ENCODE results near the gene DMRTC2.

The DMRTC2 gene

DNA sequence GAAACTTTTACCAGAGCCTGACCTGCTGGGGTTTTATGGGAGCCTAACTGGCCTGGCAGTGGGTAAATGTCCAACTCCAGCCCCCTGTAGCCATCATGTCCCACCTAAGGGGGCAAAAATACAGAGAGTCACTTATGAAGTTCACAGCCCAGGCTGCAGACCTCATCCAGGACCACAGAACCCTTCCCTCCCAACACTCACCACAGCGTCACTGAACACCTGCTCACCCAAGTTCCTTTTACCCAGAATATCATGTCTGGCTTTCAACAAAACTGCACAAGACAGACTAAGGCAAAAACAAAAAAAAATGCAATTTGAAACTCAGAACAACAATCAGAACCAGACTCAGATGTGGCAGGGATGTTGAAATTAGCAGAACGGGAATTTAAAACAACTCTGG, 42.1 kb upstream of the DMRTC2 start:
- Histone ChIP-seq H3K56ac (ENCODE audit: low read length) (no peak overlapping the region), H2BK15ac (replicated peaks; ENCODE audit: low read depth) (no peak overlapping the region), H3K36me3 (ENCODE audit: control insufficient read depth, insufficient read depth, low read length) (no peaks in the 10 kb centered on the region), H3K79me2 (ENCODE audit: control insufficient read depth, insufficient read depth, low read length) (no peaks in the 10 kb centered on the region), H4K5ac (ENCODE audit: low read length) (no peak overlapping the region), H2AK5ac (ENCODE audit: low read length) (no peak overlapping the region), H3K27ac (ENCODE audit: low read depth, low read length) (no peak overlapping the region), H2BK120ac (ENCODE audit: low read depth, low read length) (no peak overlapping the region), H3K23ac (ENCODE audit: low read length) (no peak overlapping the region), H2BK5ac (ENCODE audit: low read length) (no peak overlapping the region), H3K27me3 (ENCODE audit: insufficient read depth, low read length, poor library complexity) (no peaks in the 10 kb centered on the region), H3K18ac (ENCODE audit: low read length) (no peak overlapping the region), H3K4ac (ENCODE audit: low read depth, low read length) (no peak overlapping the region), H3K9ac (ENCODE audit: low read length) (no peak overlapping the region), H3K4me1 (ENCODE audit: control insufficient read depth, low read depth, low read length) (no peaks in the 10 kb centered on the region), H3K4me3 (ENCODE audit: low read length) (no peak overlapping the region), H4K8ac (ENCODE audit: low read depth, low read length) (no peak overlapping the region), H3K79me1 (ENCODE audit: low read length) (no peaks in the 10 kb centered on the region), H3K4me2 (ENCODE audit: low read length) (no peak overlapping the region)
- no peak for DNase-seq
- WGBS (ENCODE audit: extremely low coverage, insufficient coverage, low lambda C conversion rate), result no CpG with 5 or more reads among the region's 2 CpGs

- H3K4me1 ChIP-seq (ENCODE audit: control insufficient read depth, low read depth, low read length), result no peaks in the 10 kb centered on the region
- H3K4me3 ChIP-seq (ENCODE audit: low read length), result no peak overlapping the region
- H2AK5ac ChIP-seq (ENCODE audit: low read length), result no peak overlapping the region
- no CpG with 5 or more reads among the region's 3 CpGs for WGBS (ENCODE audit: extremely low coverage, insufficient coverage, low lambda C conversion rate)
- H2BK120ac ChIP-seq (ENCODE audit: low read depth, low read length), result no peak overlapping the region
- DNase-seq, result no peak
- H3K79me1 ChIP-seq (ENCODE audit: low read length), result no peaks in the 10 kb centered on the region
- no peak overlapping the region for H3K56ac ChIP-seq (ENCODE audit: low read length)
- H2BK5ac ChIP-seq (ENCODE audit: low read length), result no peak overlapping the region
- no peaks in the 10 kb centered on the region for H3K79me2 ChIP-seq (ENCODE audit: control insufficient read depth, insufficient read depth, low read length)
- H3K9ac ChIP-seq (ENCODE audit: low read length), result no peak overlapping the region
- H3K4me2 ChIP-seq (ENCODE audit: low read length), result no peak overlapping the region
- H3K4ac ChIP-seq (ENCODE audit: low read depth, low read length), result no peak overlapping the region
- no peaks in the 10 kb centered on the region for H3K27me3 ChIP-seq (ENCODE audit: insufficient read depth, low read length, poor library complexity)
- no peak overlapping the region for H4K5ac ChIP-seq (ENCODE audit: low read length)
- H3K18ac ChIP-seq (ENCODE audit: low read length), result no peak overlapping the region
- H4K8ac ChIP-seq (ENCODE audit: low read depth, low read length), result no peak overlapping the region
- H2BK15ac ChIP-seq (replicated peaks; ENCODE audit: low read depth), result no peak overlapping the region
- no peaks in the 10 kb centered on the region for H3K36me3 ChIP-seq (ENCODE audit: control insufficient read depth, insufficient read depth, low read length)
- no peak overlapping the region for H3K23ac ChIP-seq (ENCODE audit: low read length)
- H3K27ac ChIP-seq (ENCODE audit: low read depth, low read length), result no peak overlapping the region
Observed at GRCh38 chr19:41804336-41804735, 40.5 kb upstream of the DMRTC2 start.

- Histone ChIP-seq H3K4me3 (ENCODE audit: low read length) (no peak overlapping the region), H4K8ac (ENCODE audit: low read depth, low read length) (no peak overlapping the region), H3K4ac (ENCODE audit: low read depth, low read length) (no peak overlapping the region), H2BK5ac (ENCODE audit: low read length) (no peak overlapping the region), H3K56ac (ENCODE audit: low read length) (no peak overlapping the region), H3K36me3 (ENCODE audit: control insufficient read depth, insufficient read depth, low read length) (no peaks in the 10 kb centered on the region), H2BK120ac (ENCODE audit: low read depth, low read length) (no peak overlapping the region), H3K79me2 (ENCODE audit: control insufficient read depth, insufficient read depth, low read length) (no peaks in the 10 kb centered on the region), H3K9ac (ENCODE audit: low read length) (no peak overlapping the region), H2AK5ac (ENCODE audit: low read length) (no peak overlapping the region), H3K27me3 (ENCODE audit: insufficient read depth, low read length, poor library complexity) (no peaks in the 10 kb centered on the region), H3K79me1 (ENCODE audit: low read length) (no peaks in the 10 kb centered on the region), H3K4me2 (ENCODE audit: low read length) (no peak overlapping the region), H4K5ac (ENCODE audit: low read length) (no peak overlapping the region), H3K27ac (ENCODE audit: low read depth, low read length) (no peak overlapping the region), H3K23ac (ENCODE audit: low read length) (no peak overlapping the region), H3K4me1 (ENCODE audit: control insufficient read depth, low read depth, low read length) (no peaks in the 10 kb centered on the region), H3K18ac (ENCODE audit: low read length) (no peak overlapping the region), H2BK15ac (replicated peaks; ENCODE audit: low read depth) (no peak overlapping the region)
- no CpG with 5 or more reads among the region's 3 CpGs for WGBS (ENCODE audit: extremely low coverage, insufficient coverage, low lambda C conversion rate)
- DNase-seq, result no peak
Observed at GRCh38 chr19:41807176-41807575, 37.7 kb upstream of the DMRTC2 start.

- Histone ChIP-seq H3K79me2 (ENCODE audit: control insufficient read depth, insufficient read depth, low read length) (no peaks in the 10 kb centered on the region), H3K18ac (ENCODE audit: low read length) (no peak overlapping the region), H2AK5ac (ENCODE audit: low read length) (no peak overlapping the region), H3K4me1 (ENCODE audit: control insufficient read depth, low read depth, low read length) (no peaks in the 10 kb centered on the region), H2BK5ac (ENCODE audit: low read length) (no peak overlapping the region), H3K36me3 (ENCODE audit: control insufficient read depth, insufficient read depth, low read length) (no peaks in the 10 kb centered on the region), H3K4me2 (ENCODE audit: low read length) (no peak overlapping the region), H3K79me1 (ENCODE audit: low read length) (no peaks in the 10 kb centered on the region), H3K4me3 (ENCODE audit: low read length) (no peak overlapping the region), H3K27ac (ENCODE audit: low read depth, low read length) (no peak overlapping the region), H4K5ac (ENCODE audit: low read length) (no peak overlapping the region), H4K8ac (ENCODE audit: low read depth, low read length) (no peak overlapping the region), H2BK15ac (replicated peaks; ENCODE audit: low read depth) (no peak overlapping the region), H3K4ac (ENCODE audit: low read depth, low read length) (no peak overlapping the region), H2BK120ac (ENCODE audit: low read depth, low read length) (no peak overlapping the region), H3K9ac (ENCODE audit: low read length) (no peak overlapping the region), H3K23ac (ENCODE audit: low read length) (no peak overlapping the region), H3K27me3 (ENCODE audit: insufficient read depth, low read length, poor library complexity) (no peaks in the 10 kb centered on the region), H3K56ac (ENCODE audit: low read length) (no peak overlapping the region)
- WGBS (ENCODE audit: extremely low coverage, insufficient coverage, low lambda C conversion rate), result no CpG with 5 or more reads among the region's 16 CpGs
- DNase-seq, result no peak
Observed at GRCh38 chr19:41808663-41809566, 35.9 kb upstream of the DMRTC2 start.

- Histone ChIP-seq H2BK120ac (ENCODE audit: low read depth, low read length) (no peak overlapping the region), H3K4me2 (ENCODE audit: low read length) (no peak overlapping the region), H3K4me1 (ENCODE audit: control insufficient read depth, low read depth, low read length) (no peaks in the 10 kb centered on the region), H3K79me1 (ENCODE audit: low read length) (no peaks in the 10 kb centered on the region), H3K79me2 (ENCODE audit: control insufficient read depth, insufficient read depth, low read length) (no peaks in the 10 kb centered on the region), H3K23ac (ENCODE audit: low read length) (no peak overlapping the region), H2AK5ac (ENCODE audit: low read length) (no peak overlapping the region), H2BK5ac (ENCODE audit: low read length) (no peak overlapping the region), H4K5ac (ENCODE audit: low read length) (no peak overlapping the region), H3K56ac (ENCODE audit: low read length) (no peak overlapping the region), H3K27me3 (ENCODE audit: insufficient read depth, low read length, poor library complexity) (no peaks in the 10 kb centered on the region), H3K36me3 (ENCODE audit: control insufficient read depth, insufficient read depth, low read length) (no peaks in the 10 kb centered on the region), H3K4ac (ENCODE audit: low read depth, low read length) (no peak overlapping the region), H3K4me3 (ENCODE audit: low read length) (no peak overlapping the region), H3K18ac (ENCODE audit: low read length) (no peak overlapping the region), H2BK15ac (replicated peaks; ENCODE audit: low read depth) (no peak overlapping the region), H3K9ac (ENCODE audit: low read length) (no peak overlapping the region), H3K27ac (ENCODE audit: low read depth, low read length) (no peak overlapping the region), H4K8ac (ENCODE audit: low read depth, low read length) (no peak overlapping the region)
- no peak for DNase-seq
- no CpG with 5 or more reads among the region's 4 CpGs for WGBS (ENCODE audit: extremely low coverage, insufficient coverage, low lambda C conversion rate)
Observed at GRCh38 chr19:41810301-41810700, 34.5 kb upstream of the DMRTC2 start.

- WGBS (ENCODE audit: extremely low coverage, insufficient coverage, low lambda C conversion rate), result no CpG with 5 or more reads among the region's 3 CpGs
- no peak overlapping the region for H4K8ac ChIP-seq (ENCODE audit: low read depth, low read length)
- H3K4me2 ChIP-seq (ENCODE audit: low read length), result no peak overlapping the region
- H3K79me1 ChIP-seq (ENCODE audit: low read length), result no peaks in the 10 kb centered on the region
- H3K36me3 ChIP-seq (ENCODE audit: control insufficient read depth, insufficient read depth, low read length), result no peaks in the 10 kb centered on the region
- H3K18ac ChIP-seq (ENCODE audit: low read length), result no peak overlapping the region
- H3K23ac ChIP-seq (ENCODE audit: low read length), result no peak overlapping the region
- no peak overlapping the region for H3K27ac ChIP-seq (ENCODE audit: low read depth, low read length)
- H3K4me3 ChIP-seq (ENCODE audit: low read length), result no peak overlapping the region
- no peaks in the 10 kb centered on the region for H3K27me3 ChIP-seq (ENCODE audit: insufficient read depth, low read length, poor library complexity)
- no peaks in the 10 kb centered on the region for H3K4me1 ChIP-seq (ENCODE audit: control insufficient read depth, low read depth, low read length)
- no peak overlapping the region for H3K56ac ChIP-seq (ENCODE audit: low read length)
- no peak overlapping the region for H4K5ac ChIP-seq (ENCODE audit: low read length)
- H2BK5ac ChIP-seq (ENCODE audit: low read length), result no peak overlapping the region
- H3K4ac ChIP-seq (ENCODE audit: low read depth, low read length), result no peak overlapping the region
- no peak overlapping the region for H2BK15ac ChIP-seq (replicated peaks; ENCODE audit: low read depth)
- H3K9ac ChIP-seq (ENCODE audit: low read length), result no peak overlapping the region
- no peak overlapping the region for H2BK120ac ChIP-seq (ENCODE audit: low read depth, low read length)
- no peaks in the 10 kb centered on the region for H3K79me2 ChIP-seq (ENCODE audit: control insufficient read depth, insufficient read depth, low read length)
- no peak for DNase-seq
- no peak overlapping the region for H2AK5ac ChIP-seq (ENCODE audit: low read length)
Observed at GRCh38 chr19:41811036-41811435, 33.8 kb upstream of the DMRTC2 start.

All from mesendoderm (in vitro differentiated cells).